Lung (tissue), 12 donors: ENCODE results near the gene DCDC1. TPM values are rescaled to one million over a fixed set of nuclear protein-coding genes. Genes with fewer than 3 reads are reported as not detected.

Experiments used
- ATAC-seq: fragments of 200-7000 bp; cut with Tn5 transposase; one replicate; pipeline ENCODE4 v1.9.1; 2020; ENCODE audit warnings: moderate number of reproducible peaks; ENCODE audit not compliant: insufficient read depth, low FRiP score
- DNase-seq, 3 donors: peaks; one replicate each; pipeline ENCODE4 v3.0.0-alpha.2; 2013 to 2017
- H3K27ac ChIP-seq, 2 donors: one replicate each; pipeline ENCODE4 v1.5.1; 2013; ENCODE audit warnings: mild to moderate bottlenecking in 2 of 2, moderate library complexity in 2 of 2, control low read depth in 1 of 2, inconsistent platforms in 1 of 2, low read depth in 1 of 2, low read length in 1 of 2
- H3K27me3 ChIP-seq, 3 donors: one replicate each; pipeline ENCODE4 v1.5.1; 2013; ENCODE audit warnings: low read length in 2 of 3; ENCODE audit not compliant: control insufficient read depth in 3 of 3, insufficient read depth in 3 of 3
- H3K36me3 ChIP-seq, 4 donors: one replicate each; pipeline ENCODE4 v1.5.1; 2013; ENCODE audit warnings: low read length in 4 of 4, mild to moderate bottlenecking in 1 of 4, moderate library complexity in 1 of 4; ENCODE audit not compliant: control insufficient read depth in 4 of 4, insufficient read depth in 4 of 4
- H3K4me1 ChIP-seq, 5 donors: one replicate each; pipeline ENCODE4 v1.5.1; 2013; ENCODE audit warnings: low read length in 5 of 5, mild to moderate bottlenecking in 2 of 5, moderate library complexity in 1 of 5; ENCODE audit not compliant: control insufficient read depth in 5 of 5, insufficient read depth in 5 of 5
- H3K4me3 ChIP-seq: one replicate; pipeline ENCODE4 v1.5.1; 2013; ENCODE audit warnings: mild to moderate bottlenecking, control low read depth, moderate library complexity
- H3K9ac ChIP-seq, 2 donors: one replicate each; pipeline ENCODE4 v1.5.1; 2013; ENCODE audit warnings: low read length in 2 of 2, control low read depth in 1 of 2; ENCODE audit not compliant: insufficient read depth in 1 of 2
- H3K9me3 ChIP-seq, 4 donors: one replicate each; pipeline ENCODE4 v1.5.1; 2013; ENCODE audit warnings: low read length in 3 of 4, mild to moderate bottlenecking in 1 of 4, moderate library complexity in 1 of 4; ENCODE audit not compliant: control insufficient read depth in 4 of 4, insufficient read depth in 3 of 4
- CTCF ChIP-seq: IDR thresholded peaks from 2 replicates; pipeline ENCODE4 v1.5.1; 2012; ENCODE audit warnings: mild to moderate bottlenecking; ENCODE audit errors: control extremely low read depth, extremely low read depth
- WGBS, 2 donors: extraction: QIAGEN DNeasy Blood & Tissue Kit; methylation state at CpG; one replicate each; pipeline ENCODE4 v1.1.7; 2013; 5-methylcytosine and 5-hydroxymethylcytosine counted together
- polyA plus RNA-seq, 2 donors: library from polyadenylated mRNA; stranded (reverse); fragments of 200-250 nt; gene quantifications; one replicate each; pipeline ENCODE4 v1.2.1, GENCODE V29; 2013
- total RNA-seq, 2 donors: library from RNA; depleted of rRNA in 1 of 2; stranded (reverse); fragments of >200 nt in 1 of 2; gene quantifications; one replicate each; pipeline ENCODE4 v1.2.1, GENCODE V29; 2014 to 2021
- donor health status: control.
- donor health status: control.
- donor health status: Bipolar disorder and iron deficiency.
- donor health status: healthy.
- donor health status: DM: yes; HTN: yes; CAD: no.

Gene DCDC1
- total and polyA plus RNA-seq, 4 donors: 0.47 to 20.6 (median 4.7) TPM

DNA sequence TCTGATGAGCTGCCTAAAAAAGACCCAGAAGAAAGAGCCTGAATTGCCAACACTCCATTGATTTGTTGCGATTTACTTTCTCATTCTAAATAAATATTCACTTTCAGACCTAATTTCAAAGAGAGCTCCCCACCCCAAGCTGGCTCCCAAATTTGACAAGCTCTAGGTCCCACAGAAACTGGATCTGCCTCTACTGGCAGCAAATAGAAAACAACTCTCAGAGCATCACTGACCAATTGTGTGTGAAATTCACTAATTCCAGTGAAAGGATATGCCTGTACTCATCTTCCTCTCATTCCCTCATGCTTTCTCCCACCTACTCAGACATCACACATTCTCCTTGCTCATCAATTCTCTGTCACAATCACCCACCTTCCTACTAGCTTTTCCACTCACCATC lies 249.1 kb downstream of the DCDC1 start:
- no peak for TF ChIP-seq CTCF
- peaks cover 0 to 1% (median 0%) of the 10 kb centered on the region in 4 donors for H3K9me3 ChIP-seq
- no peak overlapping the region for H3K27ac ChIP-seq
- H3K4me1 ChIP-seq: no peaks in the 10 kb centered on the region
- H3K36me3 ChIP-seq: no peaks in the 10 kb centered on the region
- H3K27me3 ChIP-seq: no peaks in the 10 kb centered on the region
- H3K9ac ChIP-seq: no peak overlapping the region
- no peak overlapping the region for H3K4me3 ChIP-seq
- DNase-seq (no peak), ATAC-seq (no peak)
- WGBS, 2 donors: 90 to 93% methylated on average over 1 of the region's 1 CpG

GRCh38 chr11:31118566-31118965 lies 251.0 kb downstream of the DCDC1 start:
- no peak for TF ChIP-seq CTCF
- H3K9me3 ChIP-seq: peaks cover 0 to 1% (median 0%) of the 10 kb centered on the region in 4 donors
- no peak overlapping the region for H3K4me3 ChIP-seq
- no peaks in the 10 kb centered on the region for H3K4me1 ChIP-seq
- no peak for ATAC-seq
- H3K27me3 ChIP-seq: no peaks in the 10 kb centered on the region
- 88% methylated on average over 6 of the region's 6 CpGs for WGBS, 2 donors
- H3K27ac ChIP-seq: no peak overlapping the region
- H3K9ac ChIP-seq: no peak overlapping the region
- no peak for DNase-seq
- H3K36me3 ChIP-seq: no peaks in the 10 kb centered on the region

DNA sequence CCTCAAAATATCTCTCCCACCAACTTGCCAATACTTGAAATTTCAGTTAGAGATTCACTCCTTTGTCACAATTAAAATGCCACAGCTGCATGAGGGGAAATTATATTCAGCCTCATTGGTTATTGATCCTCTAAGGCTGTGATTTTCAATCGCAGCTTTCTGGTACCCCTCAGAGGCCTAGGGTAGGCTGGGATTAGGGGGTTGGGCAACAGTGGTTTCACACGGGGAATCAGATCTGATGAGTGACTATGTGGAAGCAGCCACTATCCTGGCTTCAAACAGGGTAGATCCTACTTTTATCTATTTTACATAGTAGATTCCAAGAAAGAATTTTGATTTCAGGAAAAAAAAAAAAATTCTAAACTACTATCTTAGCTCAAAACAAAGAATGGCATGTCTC lies 252.5 kb downstream of the DCDC1 start:
- Histone ChIP-seq H3K4me1 (no peaks in the 10 kb centered on the region), H3K4me3 (no peak overlapping the region), H3K9me3 (peaks cover 0 to 1% (median 0%) of the 10 kb centered on the region in 4 donors), H3K9ac (no peak overlapping the region), H3K36me3 (no peaks in the 10 kb centered on the region), H3K27me3 (no peaks in the 10 kb centered on the region), H3K27ac (no peak overlapping the region)
- no peak for TF ChIP-seq CTCF
- DNase-seq (no peak), ATAC-seq (no peak)
- 83% methylated on average over 2 of the region's 2 CpGs for WGBS, 2 donors

DNA sequence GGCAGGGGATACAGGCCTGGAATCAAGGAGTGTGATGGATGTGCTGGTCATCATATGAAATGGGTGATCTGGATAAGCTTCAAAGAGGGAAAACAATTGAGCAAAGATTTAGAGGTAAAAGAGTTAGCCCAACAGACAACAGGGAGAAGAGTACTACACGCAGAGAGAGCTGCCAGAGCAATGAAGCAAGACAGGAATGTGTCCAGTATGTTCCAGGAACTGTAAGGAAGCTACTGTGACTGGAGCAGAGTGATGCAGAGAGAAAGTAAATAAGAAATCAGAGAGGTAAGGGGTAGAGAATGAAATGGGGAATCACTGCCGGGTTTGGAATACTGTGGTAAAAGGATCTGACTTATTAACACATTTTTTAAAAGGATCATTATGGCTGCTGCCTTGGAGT lies 255.1 kb downstream of the DCDC1 start:
- Histone ChIP-seq H3K27ac (no peak overlapping the region), H3K36me3 (no peaks in the 10 kb centered on the region), H3K4me1 (no peaks in the 10 kb centered on the region), H3K4me3 (no peak overlapping the region), H3K9me3 (no peaks in the 10 kb centered on the region), H3K27me3 (no peaks in the 10 kb centered on the region), H3K9ac (no peak overlapping the region)
- DNase-seq (no peak), ATAC-seq (no peak)
- TF ChIP-seq CTCF: no peak
- WGBS, 2 donors: 84 to 86% methylated on average over 2 of the region's 2 CpGs
